H1 (cell line): ENCODE results near the gene UGT1A3. TPM values are rescaled to one million over a fixed set of nuclear protein-coding genes. Genes with fewer than 3 reads are reported as not detected.

ENCODE experiments used
- CTCF ChIA-PET: fragments of 300-600 bp; sonication (Branson Sonifier 250); formaldehyde crosslinking; loops from one replicate; lab custom pipeline; 2021; ENCODE audit not compliant: partially characterized antibody; lab: Charles Lee
- POLR2A ChIA-PET: fragments of 300-600 bp; sonication (Branson Sonifier 250); formaldehyde crosslinking; loops from one replicate; lab custom pipeline; 2021; ENCODE audit warnings: inconsistent platforms; ENCODE audit not compliant: partially characterized antibody; lab: Charles Lee
- DNase-seq, 2 experiments: peaks; one replicate each; pipeline versions ENCODE4 v3.0.0 to v3.0.0-alpha.2; 2010 to 2022; ENCODE audit warnings: low spot score in 2 of 2, low read depth in 1 of 2, mixed read lengths in 1 of 2
- FAIRE-seq: peaks from 2 replicates; lab custom pipeline; 2011; peaks lifted over from hg19 to GRCh38; lab: Jason Lieb, UNC
- H2AFZ ChIP-seq: 2 replicates; pipeline ENCODE4 v1.8.1; 2012; ENCODE audit warnings: low read length, inconsistent platforms
- H2AK5ac ChIP-seq: 2 replicates; pipeline ENCODE4 v1.6.1; 2013; ENCODE audit warnings: low read depth, low read length
- H2BK120ac ChIP-seq: replicated peaks from 2 replicates; pipeline ENCODE3; 2013; ENCODE audit warnings: low read depth, low read length, inconsistent platforms
- H2BK12ac ChIP-seq: 2 replicates; pipeline ENCODE4 v1.6.1; 2013; ENCODE audit warnings: low read depth, low read length
- H2BK15ac ChIP-seq: 2 replicates; pipeline ENCODE4 v1.6.1; 2013; ENCODE audit warnings: low read length
- H2BK20ac ChIP-seq: 2 replicates; pipeline ENCODE4 v1.6.1; 2013; ENCODE audit warnings: low read length
- H2BK5ac ChIP-seq: 2 replicates; pipeline ENCODE4 v1.6.1; 2013; ENCODE audit warnings: low read depth, low read length
- H3K14ac ChIP-seq: 2 replicates; pipeline ENCODE4 v1.6.1; 2013; ENCODE audit warnings: inconsistent platforms; ENCODE audit not compliant: insufficient read length
- H3K18ac ChIP-seq: 2 replicates; pipeline ENCODE4 v1.6.1; 2013; ENCODE audit warnings: low read length; ENCODE audit errors: extremely low read depth
- H3K23ac ChIP-seq: 2 replicates; pipeline ENCODE4 v1.6.1; 2013; ENCODE audit warnings: inconsistent platforms; ENCODE audit not compliant: insufficient read length
- H3K23me2 ChIP-seq: 2 replicates; pipeline ENCODE4 v1.6.1; 2013; ENCODE audit warnings: low read depth, low read length
- H3K27ac ChIP-seq: 2 replicates; pipeline ENCODE4 v1.6.1; 2011; ENCODE audit warnings: low read depth, low read length, inconsistent platforms
- H3K27me3 ChIP-seq, 4 experiments: replicated peaks in 1 of 4; 1 replicate in 1 of 4; 2 replicates in 3 of 4; pipeline versions ENCODE4 v1.6.1 to v1.8.1; 2011 to 2013; ENCODE audit warnings: low read length in 3 of 4, mild to moderate bottlenecking in 3 of 4, inconsistent platforms in 2 of 4, mixed read lengths in 2 of 4, moderate library complexity in 1 of 4; ENCODE audit not compliant: control insufficient read depth in 3 of 4, insufficient read depth in 3 of 4; ENCODE audit errors: extremely low read depth in 1 of 4
- H3K36me3 ChIP-seq, 4 experiments: 2 replicates each; pipeline versions ENCODE4 v1.6.1 to v1.8.1; 2011 to 2013; ENCODE audit warnings: mild to moderate bottlenecking in 4 of 4, low read length in 3 of 4, moderate library complexity in 2 of 4, control low read depth in 1 of 4, inconsistent platforms in 1 of 4; ENCODE audit not compliant: insufficient read depth in 4 of 4, control insufficient read depth in 2 of 4
- H3K4ac ChIP-seq: replicated peaks from 2 replicates; pipeline ENCODE3; 2013; ENCODE audit warnings: low read length, low read depth, mixed read lengths, inconsistent platforms; ENCODE audit not compliant: insufficient read length
- H3K4me1 ChIP-seq, 4 experiments: replicated peaks in 1 of 4; 1 replicate in 1 of 4; 2 replicates in 3 of 4; pipeline versions ENCODE4 v1.6.1 to v1.8.1; 2011 to 2013; ENCODE audit warnings: low read length in 3 of 4, inconsistent platforms in 2 of 4, mixed read lengths in 1 of 4; ENCODE audit not compliant: insufficient read depth in 4 of 4, control insufficient read depth in 3 of 4
- H3K4me2 ChIP-seq, 2 experiments: 2 replicates each; pipeline versions ENCODE4 v1.6.1 to v1.8.1; 2011 to 2013; ENCODE audit warnings: low read depth in 2 of 2, low read length in 2 of 2, control low read depth in 1 of 2, inconsistent platforms in 1 of 2, mild to moderate bottlenecking in 1 of 2; ENCODE audit not compliant: insufficient read depth in 1 of 2
- H3K4me3 ChIP-seq, 4 experiments: fragments of 200-600, 300-600 bp in 1 of 4; sonication (generic), shearing (Covaris generic), sonication (Bioruptor Twin) in 1 of 4; 2 replicates each; pipeline versions ENCODE4 v1.5.1 to v1.8.1; 2011 to 2016; ENCODE audit warnings: low read length in 4 of 4, low read depth in 3 of 4, control low read depth in 2 of 4, inconsistent platforms in 2 of 4, mild to moderate bottlenecking in 2 of 4, mixed read lengths in 1 of 4, moderate library complexity in 1 of 4; ENCODE audit not compliant: insufficient read depth in 2 of 4; ENCODE audit errors: extremely low read depth in 1 of 4
- H3K56ac ChIP-seq: replicated peaks from 2 replicates; pipeline ENCODE3; 2013; ENCODE audit warnings: low read depth, mild to moderate bottlenecking, mixed read lengths, low read length, inconsistent platforms; ENCODE audit not compliant: insufficient read length
- H3K79me1 ChIP-seq: 2 replicates; pipeline ENCODE4 v1.6.1; 2013; ENCODE audit warnings: low read depth, low read length, control low read depth
- H3K79me2 ChIP-seq, 2 experiments: 2 replicates each; pipeline versions ENCODE4 v1.6.1 to v1.8.1; 2012 to 2013; ENCODE audit warnings: low read length in 2 of 2, mild to moderate bottlenecking in 2 of 2, inconsistent platforms in 1 of 2; ENCODE audit not compliant: insufficient read depth in 2 of 2, control insufficient read depth in 1 of 2
- H3K9ac ChIP-seq, 4 experiments: replicated peaks in 1 of 4; 1 replicate in 1 of 4; 2 replicates in 3 of 4; pipeline versions ENCODE4 v1.6.1 to v1.8.1; 2011 to 2013; ENCODE audit warnings: low read depth in 3 of 4, low read length in 3 of 4, control low read depth in 2 of 4, mild to moderate bottlenecking in 2 of 4, moderate library complexity in 2 of 4, inconsistent platforms in 1 of 4; ENCODE audit errors: extremely low read depth in 1 of 4
- H3K9me3 ChIP-seq, 2 experiments: 2 replicates each; pipeline versions ENCODE4 v1.6.1 to v1.8.1; 2012 to 2013; ENCODE audit warnings: mild to moderate bottlenecking in 2 of 2, moderate library complexity in 2 of 2, control low read depth in 1 of 2, inconsistent platforms in 1 of 2, low read depth in 1 of 2, low read length in 1 of 2, mixed read lengths in 1 of 2; ENCODE audit not compliant: insufficient read depth in 2 of 2
- H4K20me1 ChIP-seq, 2 experiments: replicated peaks in 1 of 2; 2 replicates each; pipeline versions ENCODE3 to v1.8.1; 2011 to 2013; ENCODE audit warnings: inconsistent platforms in 2 of 2, low read length in 2 of 2, mild to moderate bottlenecking in 1 of 2; ENCODE audit not compliant: insufficient read depth in 2 of 2, control insufficient read depth in 1 of 2
- H4K5ac ChIP-seq: 2 replicates; pipeline ENCODE4 v1.6.1; 2013; ENCODE audit warnings: low read length, low read depth, mixed read lengths, inconsistent platforms; ENCODE audit not compliant: insufficient read length
- H4K8ac ChIP-seq: 2 replicates; pipeline ENCODE4 v1.8.0; 2013; ENCODE audit warnings: mild to moderate bottlenecking, moderate library complexity, low read length, inconsistent platforms; ENCODE audit not compliant: insufficient read depth; ENCODE audit errors: extremely low read depth
- H4K91ac ChIP-seq: replicated peaks from 2 replicates; pipeline ENCODE3; 2013; ENCODE audit warnings: low read length, mixed read lengths, inconsistent platforms; ENCODE audit not compliant: insufficient read length
- ATF2 ChIP-seq: IDR thresholded peaks from 2 replicates; pipeline ENCODE4 v1.6.1; 2012; ENCODE audit warnings: low read length, inconsistent platforms
- CEBPB ChIP-seq: IDR thresholded peaks from 2 replicates; pipeline ENCODE4 v1.6.1; 2012; ENCODE audit warnings: low read depth, low read length
- CTBP2 ChIP-seq: IDR thresholded peaks from 2 replicates; pipeline ENCODE4 v1.7.0; 2011; ENCODE audit warnings: borderline replicate concordance, mild to moderate bottlenecking, moderate library complexity, mixed read lengths, low read length; ENCODE audit not compliant: insufficient read depth, insufficient read length
- EZH2 ChIP-seq: fragments of 200-600 bp; sonication (generic); IDR thresholded peaks from 2 replicates; pipeline ENCODE4 v1.7.1; 2012; ENCODE audit warnings: low read depth, mild to moderate bottlenecking, moderate library complexity, low read length, inconsistent platforms; ENCODE audit not compliant: severe bottlenecking
- GTF2F1 ChIP-seq: IDR thresholded peaks from 2 replicates; pipeline ENCODE4 v1.6.1; 2012; ENCODE audit warnings: low read depth, low read length, improper control_type of control experiment, borderline replicate concordance
- JUN ChIP-seq: IDR thresholded peaks from 2 replicates; pipeline ENCODE4 v1.6.1; 2011; ENCODE audit warnings: low read depth, mild to moderate bottlenecking, improper control_type of control experiment, low read length
- KDM4A ChIP-seq: IDR thresholded peaks from one replicate; pipeline ENCODE4 v1.7.1; 2012; ENCODE audit warnings: low read depth, mild to moderate bottlenecking, moderate library complexity, low read length, inconsistent platforms; ENCODE audit not compliant: severe bottlenecking
- RFX5 ChIP-seq: IDR thresholded peaks from 2 replicates; pipeline ENCODE4 v1.6.1; 2011; ENCODE audit warnings: low read depth, low read length, improper control_type of control experiment, borderline replicate concordance
- RXRA ChIP-seq: IDR thresholded peaks from 2 replicates; pipeline ENCODE4 v1.6.1; 2011; ENCODE audit warnings: low read depth, mild to moderate bottlenecking, low read length, moderate library complexity; ENCODE audit not compliant: insufficient read depth
- SP4 ChIP-seq: IDR thresholded peaks from 2 replicates; pipeline ENCODE4 v1.6.1; 2012; ENCODE audit warnings: low read length, inconsistent platforms
- TCF12 ChIP-seq: IDR thresholded peaks from 2 replicates; pipeline ENCODE4 v1.6.1; 2011; ENCODE audit warnings: low read depth, mild to moderate bottlenecking, low read length
- YY1 ChIP-seq: IDR thresholded peaks from 2 replicates; pipeline ENCODE4 v1.6.1; 2011; ENCODE audit warnings: low read depth, mild to moderate bottlenecking, low read length
- WGBS, 2 experiments: shearing (Covaris generic) in 1 of 2; methylation state at CpG; one replicate each; pipeline versions ENCODE4 v1.1.6 to v1.1.7; 2013 to 2015; ENCODE audit warnings: low lambda C conversion rate in 2 of 2, mixed read lengths in 2 of 2, inconsistent platforms in 1 of 2, low coverage in 1 of 2, missing lambda C conversion rate in 1 of 2; ENCODE audit not compliant: insufficient replicate concordance in 2 of 2, insufficient coverage in 1 of 2, insufficient read length in 1 of 2; ENCODE audit errors: extremely low coverage in 1 of 2, missing lambda C conversion rate in 1 of 2; 5-methylcytosine and 5-hydroxymethylcytosine counted together
- polyA plus RNA-seq, 7 experiments: library from polyadenylated mRNA; depleted of rRNA in 3 of 7; stranded (reverse) in 5 of 7; unstranded in 2 of 7; fragments of >200 nt in 5 of 7; fragments of 200-250 nt in 2 of 7; gene quantifications; 1 replicate in 5 of 7; 2 replicates in 1 of 7; 4 replicates in 1 of 7; pipeline versions ENCODE4 v1.2.1 to v1.2.3, GENCODE V29; 2011 to 2013; ENCODE audit warnings: missing spikeins in 2 of 7, mixed read lengths in 2 of 7
- total RNA-seq: library from RNA; stranded (reverse); fragmentation: NEBNext Ultra II Directional; extraction: Animal tissue kit (Norgen Biotek cat#: 25700); gene quantifications from 2 replicates; pipeline ENCODE4 v1.2.1, GENCODE V29; 2021

UGT1A3 gene
- total and polyA plus RNA-seq, 2 of the 8 experiments (the other 6 are each of a cell fraction or from before 2014, with no cell fraction given), result not detected

GRCh38 chr2:233803292-233803911 is 74.6 kb downstream of the UGT1A3 start:
- Histone ChIP-seq H2BK120ac (no peak overlapping the region), H4K91ac (no peak overlapping the region), H3K4me3 (no peak overlapping the region), H2AK5ac (no peak overlapping the region), H2BK5ac (no peak overlapping the region), H3K79me1 (no peaks in the 10 kb centered on the region), H3K4me1 (no peaks in the 10 kb centered on the region), H3K27me3 (no peaks in the 10 kb centered on the region), H2BK20ac (no peak overlapping the region), H3K27ac (no peak overlapping the region), H2AFZ (no peak overlapping the region), H2BK12ac (no peak overlapping the region), H3K9ac (no peak overlapping the region), H4K8ac (no peak overlapping the region), H2BK15ac (no peak overlapping the region), H3K79me2 (no peaks in the 10 kb centered on the region), H3K23ac (no peak overlapping the region), H3K23me2 (no peaks in the 10 kb centered on the region), H3K56ac (no peak overlapping the region), H3K18ac (no peak overlapping the region), H3K36me3 (no peaks in the 10 kb centered on the region), H3K4me2 (no peak overlapping the region), H3K14ac (no peak overlapping the region), H3K4ac (no peak overlapping the region), H4K20me1 (no peaks in the 10 kb centered on the region), H4K5ac (no peak overlapping the region), H3K9me3 (peaks cover 0 to 4% of the 10 kb centered on the region in 2 experiments; a peak in 3 of 4 replicates)
- DNase-seq (peak in 1 of 2 experiments; percentile 7), FAIRE-seq (no peak)
- CTCF ChIA-PET, result interaction anchor here (1.3 kb wide), 1 partner anchor 18 kb away, joined by 3 read pairs; no protein-coding TSS in a partner anchor
- POLR2A ChIA-PET, result no interaction called here
- WGBS, 2 experiments, result 83% methylated on average over 1 of the region's 2 CpGs; no CpG with 5 or more reads in 1 of the 2 experiments
- no peak for TF ChIP-seq RXRA
- TF ChIP-seq EZH2, result no peak
- no peak for TF ChIP-seq JUN
- TF ChIP-seq ATF2, result no peak
- TF ChIP-seq RFX5, result no peak
- TF ChIP-seq SP4, result no peak
- TF ChIP-seq CEBPB, result no peak
- TF ChIP-seq YY1, result no peak
- TF ChIP-seq TCF12, result no peak
- no peak for TF ChIP-seq KDM4A
- TF ChIP-seq GTF2F1, result no peak
- no peak for TF ChIP-seq CTBP2
